WERI-Rb-1 (cell line): Measurements from ENCODE around the gene GNB5.
A peak's percentile ranks its signal among the peaks of the same experiment; 100 is the strongest.

Source experiments
- DNase-seq: peaks from one replicate; pipeline ENCODE4 v3.0.0-alpha.2; 2020
- H3K27ac ChIP-seq: fragments of 250-450 bp; sonication (Bioruptor Pico); 2 replicates; pipeline ENCODE4 v1.5.1; 2020; ENCODE audit warnings: mild to moderate bottlenecking, moderate library complexity
- H3K27me3 ChIP-seq: fragments of 250-450 bp; sonication (Bioruptor Pico); 2 replicates; pipeline ENCODE4 v1.5.1; 2021; ENCODE audit warnings: mild to moderate bottlenecking, low read depth, moderate library complexity; ENCODE audit not compliant: insufficient read depth, severe bottlenecking
- H3K36me3 ChIP-seq: fragments of 250-450 bp; sonication (Bioruptor Pico); 2 replicates; pipeline ENCODE4 v1.5.1; 2020; ENCODE audit warnings: mild to moderate bottlenecking, moderate library complexity
- H3K4me3 ChIP-seq: 2 replicates; pipeline ENCODE4 v1.5.1; 2011; ENCODE audit warnings: low read depth, mild to moderate bottlenecking, control low read depth, low read length
- H3K9me3 ChIP-seq: fragments of 250-450 bp; sonication (Bioruptor Pico); 2 replicates; pipeline ENCODE4 v1.5.1; 2021; ENCODE audit warnings: mild to moderate bottlenecking, moderate library complexity; ENCODE audit not compliant: severe bottlenecking
- TF ChIP-seq, protein P1 (sequence below): IDR thresholded peaks from 2 replicates; pipeline ENCODE4 v1.5.1; 2011; ENCODE audit warnings: low read depth, mild to moderate bottlenecking, control low read depth, inconsistent platforms, low read length

Gene GNB5

DNA sequence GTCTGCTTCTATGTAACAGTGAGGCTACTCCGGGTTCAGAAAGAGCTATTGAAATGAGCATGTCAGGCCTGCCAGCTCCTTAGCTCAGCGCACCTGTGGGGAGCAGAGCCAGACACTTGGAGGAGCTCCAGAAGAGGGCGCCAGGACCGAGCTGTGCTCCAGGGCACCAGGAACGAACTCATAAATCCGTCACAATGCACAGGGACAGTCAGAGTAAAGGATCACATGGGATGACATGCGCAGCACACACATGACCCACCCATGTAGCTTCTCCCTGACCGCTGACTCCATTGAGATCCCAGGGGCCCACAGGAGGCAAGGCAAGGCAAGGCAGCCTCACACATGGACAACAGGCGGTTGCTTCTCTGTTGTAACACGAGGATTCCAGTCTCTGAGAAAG is 26.0 kb upstream of the GNB5 start:
- peaks cover 28% of the 10 kb centered on the region for H3K36me3 ChIP-seq
- H3K9me3 ChIP-seq, result no peaks in the 10 kb centered on the region
- TF ChIP-seq, protein P1, sequence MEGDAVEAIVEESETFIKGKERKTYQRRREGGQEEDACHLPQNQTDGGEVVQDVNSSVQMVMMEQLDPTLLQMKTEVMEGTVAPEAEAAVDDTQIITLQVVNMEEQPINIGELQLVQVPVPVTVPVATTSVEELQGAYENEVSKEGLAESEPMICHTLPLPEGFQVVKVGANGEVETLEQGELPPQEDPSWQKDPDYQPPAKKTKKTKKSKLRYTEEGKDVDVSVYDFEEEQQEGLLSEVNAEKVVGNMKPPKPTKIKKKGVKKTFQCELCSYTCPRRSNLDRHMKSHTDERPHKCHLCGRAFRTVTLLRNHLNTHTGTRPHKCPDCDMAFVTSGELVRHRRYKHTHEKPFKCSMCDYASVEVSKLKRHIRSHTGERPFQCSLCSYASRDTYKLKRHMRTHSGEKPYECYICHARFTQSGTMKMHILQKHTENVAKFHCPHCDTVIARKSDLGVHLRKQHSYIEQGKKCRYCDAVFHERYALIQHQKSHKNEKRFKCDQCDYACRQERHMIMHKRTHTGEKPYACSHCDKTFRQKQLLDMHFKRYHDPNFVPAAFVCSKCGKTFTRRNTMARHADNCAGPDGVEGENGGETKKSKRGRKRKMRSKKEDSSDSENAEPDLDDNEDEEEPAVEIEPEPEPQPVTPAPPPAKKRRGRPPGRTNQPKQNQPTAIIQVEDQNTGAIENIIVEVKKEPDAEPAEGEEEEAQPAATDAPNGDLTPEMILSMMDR, result peak; percentile 86
- no peak overlapping the region for H3K4me3 ChIP-seq
- DNase-seq, result peak; percentile 67
- no peak overlapping the region for H3K27ac ChIP-seq
- no peaks in the 10 kb centered on the region for H3K27me3 ChIP-seq

DNA sequence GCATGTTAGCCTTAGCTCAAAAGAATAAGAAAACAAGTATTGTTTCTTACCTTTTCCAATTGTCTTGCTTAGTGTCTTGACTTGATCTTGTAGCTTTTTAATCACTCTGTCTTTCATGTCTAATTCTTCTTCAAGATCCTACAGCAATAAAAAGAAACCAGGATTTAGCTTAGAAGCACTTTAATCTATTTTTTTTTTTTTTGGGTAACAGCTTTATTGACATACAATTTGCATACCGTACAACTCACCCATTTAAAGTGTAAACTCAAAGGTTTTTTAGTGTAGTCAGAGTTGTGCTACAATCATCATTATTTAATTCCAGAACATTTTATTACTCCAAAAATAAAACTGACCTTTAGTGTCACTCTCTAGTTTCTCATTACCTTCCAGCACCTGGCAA is 23.4 kb upstream of the GNB5 start:
- no peaks in the 10 kb centered on the region for H3K9me3 ChIP-seq
- DNase-seq, result no peak
- no peak overlapping the region for H3K27ac ChIP-seq
- no peak overlapping the region for H3K4me3 ChIP-seq
- TF ChIP-seq, protein P1, result no peak
- no peaks in the 10 kb centered on the region for H3K27me3 ChIP-seq
- H3K36me3 ChIP-seq, result peaks cover 23% of the 10 kb centered on the region

DNA sequence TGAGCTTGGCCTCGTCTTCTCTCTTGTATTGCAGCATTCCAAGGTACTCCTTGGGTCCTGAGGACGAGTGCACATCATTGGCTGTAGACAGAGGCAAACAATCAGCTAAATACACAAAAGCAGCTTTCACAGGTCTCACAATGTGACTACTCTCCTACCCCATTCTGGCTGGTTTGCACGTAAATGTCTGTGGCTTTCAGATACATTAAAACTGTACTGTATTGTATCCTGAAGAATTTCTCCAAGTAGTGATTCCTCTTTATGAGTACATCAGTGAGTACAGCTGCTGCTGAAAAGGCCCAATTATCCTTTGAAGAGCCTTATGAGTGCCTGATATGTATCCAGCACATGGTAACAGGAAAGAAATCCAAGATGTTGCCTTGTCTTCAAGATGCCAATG is 22.0 kb upstream of the GNB5 start:
- H3K36me3 ChIP-seq, result peaks cover 16% of the 10 kb centered on the region
- H3K4me3 ChIP-seq, result no peak overlapping the region
- no peak overlapping the region for H3K27ac ChIP-seq
- TF ChIP-seq, protein P1, result no peak
- H3K27me3 ChIP-seq, result no peaks in the 10 kb centered on the region
- no peak for DNase-seq
- H3K9me3 ChIP-seq, result no peaks in the 10 kb centered on the region

DNA sequence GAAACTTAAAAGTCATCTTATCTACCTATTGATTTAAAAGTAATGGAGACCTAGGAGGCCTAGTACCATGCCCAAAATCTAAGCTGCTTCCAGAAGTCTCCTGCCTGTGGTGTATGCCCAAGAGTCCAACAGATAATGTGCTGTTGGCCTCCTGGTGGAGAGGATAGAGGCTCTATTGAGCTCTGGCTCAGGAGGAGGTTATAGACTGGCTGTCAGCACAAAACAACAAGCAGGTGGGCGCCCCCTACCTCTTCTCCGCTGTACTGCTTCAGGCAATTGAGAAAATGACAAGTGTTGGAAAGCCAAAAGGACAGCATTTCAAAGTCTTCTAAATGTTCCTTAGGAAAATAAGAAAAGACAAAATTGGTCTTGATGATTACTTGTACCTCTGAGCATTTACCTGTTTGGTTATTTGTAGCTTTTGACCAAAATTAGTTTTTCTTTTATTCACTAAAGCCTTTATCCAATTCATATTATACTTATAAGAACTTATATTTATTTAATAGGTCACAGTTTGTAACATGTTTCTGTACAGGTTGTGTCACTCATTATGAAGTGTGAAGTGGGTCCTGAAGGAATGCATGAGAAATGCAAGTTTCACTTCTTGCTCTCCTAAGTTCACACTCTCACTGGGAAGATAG is 17.2 kb upstream of the GNB5 start:
- H3K4me3 ChIP-seq, result no peak overlapping the region
- peak; percentile 84 for DNase-seq

DNA sequence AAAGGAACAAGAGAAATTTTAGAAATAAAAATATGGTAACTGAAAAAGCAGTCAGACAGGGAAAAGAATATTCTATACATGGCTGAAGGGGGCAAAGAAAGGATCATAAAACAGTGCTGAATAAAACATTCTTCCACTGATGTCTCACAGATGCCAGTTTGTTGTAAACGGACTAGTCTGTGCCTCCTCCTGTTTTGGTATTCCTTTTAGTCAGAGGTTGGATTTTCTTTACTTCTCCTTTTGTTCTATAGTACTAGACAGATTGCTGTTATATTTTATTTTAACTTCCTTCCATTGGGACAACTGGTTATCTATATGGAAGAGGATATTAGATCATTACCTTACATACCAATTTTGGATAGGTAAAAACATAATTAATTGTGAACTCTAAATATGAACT is 16.0 kb upstream of the GNB5 start:
- no peak for DNase-seq
- H3K4me3 ChIP-seq, result no peak overlapping the region
- no peaks in the 10 kb centered on the region for H3K27me3 ChIP-seq
- TF ChIP-seq, protein P1, result no peak
- H3K27ac ChIP-seq, result no peak overlapping the region
- H3K36me3 ChIP-seq, result peaks cover 7% of the 10 kb centered on the region
- no peaks in the 10 kb centered on the region for H3K9me3 ChIP-seq

More for the DNA sequence above, 17.2 kb upstream of the GNB5 start:
- Histone ChIP-seq H3K9me3 (no peaks in the 10 kb centered on the region), H3K27ac (no peak overlapping the region), H3K36me3 (peaks cover 11% of the 10 kb centered on the region), H3K27me3 (no peaks in the 10 kb centered on the region)
- TF ChIP-seq, protein P1, result peak; percentile 85

DNA sequence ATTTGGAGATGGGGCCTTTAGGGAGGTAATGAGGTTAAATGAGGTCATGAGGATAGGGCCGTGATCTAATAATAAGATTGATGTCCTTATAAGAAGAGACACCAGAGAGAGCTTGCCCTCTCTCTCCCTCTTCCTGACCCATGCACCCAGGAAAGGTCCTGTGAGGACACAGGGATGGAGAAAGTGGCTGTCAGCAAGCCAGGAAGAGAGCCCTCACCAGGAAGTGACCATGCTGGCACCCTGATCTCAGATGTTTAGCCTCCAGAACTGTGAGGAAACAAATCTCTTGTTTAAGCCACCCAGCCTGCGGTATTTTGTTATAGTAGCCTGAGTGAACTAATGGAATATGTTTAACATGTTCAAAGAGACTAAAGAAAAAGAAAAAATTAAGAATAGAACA is 15.3 kb upstream of the GNB5 start:
- no peaks in the 10 kb centered on the region for H3K27me3 ChIP-seq
- H3K36me3 ChIP-seq, result peaks cover 7% of the 10 kb centered on the region
- TF ChIP-seq, protein P1, result peak; percentile 15; the same call in 1 of the 2 replicates
- H3K27ac ChIP-seq, result no peak overlapping the region
- H3K9me3 ChIP-seq, result no peaks in the 10 kb centered on the region
- DNase-seq, result peak; percentile 61
- H3K4me3 ChIP-seq, result no peak overlapping the region
